Measurements from ENCODE around the gene TNFAIP8. TPM values are rescaled to one million over a fixed set of nuclear protein-coding genes. Genes with fewer than 3 reads are reported as not detected.

Gene TNFAIP8
- total and polyA plus RNA-seq, 10 of the 15 experiments (the other 5 are each of a cell fraction or from before 2014, with no cell fraction given): 124 to 324 (median 177) TPM

DNA sequence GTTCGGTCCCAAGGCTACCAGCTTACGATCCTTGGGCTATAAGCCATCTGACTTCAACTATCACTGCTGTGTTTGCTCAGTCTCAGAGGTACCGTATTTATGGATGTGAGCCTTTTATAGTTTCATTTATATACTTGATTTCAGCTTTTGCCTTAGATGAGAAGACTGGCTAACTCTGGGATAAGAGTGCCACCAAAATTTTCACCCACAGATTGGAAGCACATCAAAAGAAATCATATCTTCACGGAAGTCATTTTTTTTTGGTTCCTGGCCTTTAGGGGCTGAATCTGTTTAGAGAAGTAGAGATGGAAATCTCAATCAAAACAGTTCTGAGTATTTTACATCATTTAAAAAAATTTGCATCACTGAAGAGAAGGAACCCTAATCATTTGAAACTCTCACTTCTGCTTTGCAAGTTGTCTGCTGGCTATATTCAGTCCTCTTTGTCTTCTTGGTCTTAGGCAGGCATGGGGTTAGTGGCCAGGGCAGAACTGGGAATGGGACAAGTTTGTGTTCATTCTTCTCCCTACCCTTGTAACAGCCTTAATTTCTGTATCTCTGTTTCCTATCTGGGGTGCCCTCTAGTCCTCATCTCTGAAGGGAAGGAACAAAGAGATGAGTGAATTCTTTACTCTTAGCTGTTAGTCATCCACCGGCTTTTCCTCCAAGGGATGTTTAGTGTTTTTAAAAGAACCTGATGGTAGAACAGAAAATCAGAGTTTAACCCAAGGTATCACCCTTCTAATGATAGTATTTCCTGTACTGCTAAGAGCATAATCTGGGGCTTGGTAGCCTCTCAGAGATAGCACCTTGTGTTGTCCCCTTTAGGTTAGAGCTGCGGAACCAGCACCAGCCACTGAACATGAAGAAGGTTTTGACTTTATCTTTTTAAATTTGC lies 14.1 kb upstream of the TNFAIP8 start (continued):
- TF ChIP-seq, protein P1, sequence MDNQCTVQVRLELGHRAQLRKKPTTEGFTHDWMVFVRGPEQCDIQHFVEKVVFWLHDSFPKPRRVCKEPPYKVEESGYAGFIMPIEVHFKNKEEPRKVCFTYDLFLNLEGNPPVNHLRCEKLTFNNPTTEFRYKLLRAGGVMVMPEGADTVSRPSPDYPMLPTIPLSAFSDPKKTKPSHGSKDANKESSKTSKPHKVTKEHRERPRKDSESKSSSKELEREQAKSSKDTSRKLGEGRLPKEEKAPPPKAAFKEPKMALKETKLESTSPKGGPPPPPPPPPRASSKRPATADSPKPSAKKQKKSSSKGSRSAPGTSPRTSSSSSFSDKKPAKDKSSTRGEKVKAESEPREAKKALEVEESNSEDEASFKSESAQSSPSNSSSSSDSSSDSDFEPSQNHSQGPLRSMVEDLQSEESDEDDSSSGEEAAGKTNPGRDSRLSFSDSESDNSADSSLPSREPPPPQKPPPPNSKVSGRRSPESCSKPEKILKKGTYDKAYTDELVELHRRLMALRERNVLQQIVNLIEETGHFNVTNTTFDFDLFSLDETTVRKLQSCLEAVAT (IDR thresholded peaks at IDR 0.05): peak; percentile 76; the same call in 1 of the 2 replicates
- TF ChIP-seq POLR2A (IDR thresholded peaks at IDR 0.05; ENCODE audit: low read depth, low read length) (peak; percentile 64), WRNIP1 (IDR thresholded peaks at IDR 0.05; ENCODE audit: borderline replicate concordance, low read depth, low read length) (0 out of 2 replicates have a peak, but pooled peaks have one; percentile 15), STAT3 (IDR thresholded peaks at IDR 0.05; ENCODE audit: low read depth, low read length) (no peak), GATAD2B (conservative IDR thresholded peaks at IDR 0.05; ENCODE audit: low read depth) (peak; percentile 49; the same call in 1 of the 2 replicates), EED (IDR thresholded peaks at IDR 0.05; ENCODE audit: low read depth) (peak; percentile 83), CBX5 (IDR thresholded peaks at IDR 0.05; ENCODE audit: low read depth) (0 out of 2 replicates have a peak, but pooled peaks have one; percentile 13), STAT1 (conservative IDR thresholded peaks at IDR 0.05) (no peak), ETV6 (conservative IDR thresholded peaks at IDR 0.05 in 1 of 2, IDR thresholded peaks at IDR 0.05 in 1 of 2; ENCODE audit: borderline replicate concordance in 1 of 2, low read depth in 1 of 2) (peak in 1 of 2 experiments; percentile 46; a peak in 1 of 4 replicates), MXI1 (IDR thresholded peaks at IDR 0.05; ENCODE audit: low read depth, low read length) (peak; percentile 64; the same call in 1 of the 2 replicates)
- TF ChIP-seq, protein P2, sequence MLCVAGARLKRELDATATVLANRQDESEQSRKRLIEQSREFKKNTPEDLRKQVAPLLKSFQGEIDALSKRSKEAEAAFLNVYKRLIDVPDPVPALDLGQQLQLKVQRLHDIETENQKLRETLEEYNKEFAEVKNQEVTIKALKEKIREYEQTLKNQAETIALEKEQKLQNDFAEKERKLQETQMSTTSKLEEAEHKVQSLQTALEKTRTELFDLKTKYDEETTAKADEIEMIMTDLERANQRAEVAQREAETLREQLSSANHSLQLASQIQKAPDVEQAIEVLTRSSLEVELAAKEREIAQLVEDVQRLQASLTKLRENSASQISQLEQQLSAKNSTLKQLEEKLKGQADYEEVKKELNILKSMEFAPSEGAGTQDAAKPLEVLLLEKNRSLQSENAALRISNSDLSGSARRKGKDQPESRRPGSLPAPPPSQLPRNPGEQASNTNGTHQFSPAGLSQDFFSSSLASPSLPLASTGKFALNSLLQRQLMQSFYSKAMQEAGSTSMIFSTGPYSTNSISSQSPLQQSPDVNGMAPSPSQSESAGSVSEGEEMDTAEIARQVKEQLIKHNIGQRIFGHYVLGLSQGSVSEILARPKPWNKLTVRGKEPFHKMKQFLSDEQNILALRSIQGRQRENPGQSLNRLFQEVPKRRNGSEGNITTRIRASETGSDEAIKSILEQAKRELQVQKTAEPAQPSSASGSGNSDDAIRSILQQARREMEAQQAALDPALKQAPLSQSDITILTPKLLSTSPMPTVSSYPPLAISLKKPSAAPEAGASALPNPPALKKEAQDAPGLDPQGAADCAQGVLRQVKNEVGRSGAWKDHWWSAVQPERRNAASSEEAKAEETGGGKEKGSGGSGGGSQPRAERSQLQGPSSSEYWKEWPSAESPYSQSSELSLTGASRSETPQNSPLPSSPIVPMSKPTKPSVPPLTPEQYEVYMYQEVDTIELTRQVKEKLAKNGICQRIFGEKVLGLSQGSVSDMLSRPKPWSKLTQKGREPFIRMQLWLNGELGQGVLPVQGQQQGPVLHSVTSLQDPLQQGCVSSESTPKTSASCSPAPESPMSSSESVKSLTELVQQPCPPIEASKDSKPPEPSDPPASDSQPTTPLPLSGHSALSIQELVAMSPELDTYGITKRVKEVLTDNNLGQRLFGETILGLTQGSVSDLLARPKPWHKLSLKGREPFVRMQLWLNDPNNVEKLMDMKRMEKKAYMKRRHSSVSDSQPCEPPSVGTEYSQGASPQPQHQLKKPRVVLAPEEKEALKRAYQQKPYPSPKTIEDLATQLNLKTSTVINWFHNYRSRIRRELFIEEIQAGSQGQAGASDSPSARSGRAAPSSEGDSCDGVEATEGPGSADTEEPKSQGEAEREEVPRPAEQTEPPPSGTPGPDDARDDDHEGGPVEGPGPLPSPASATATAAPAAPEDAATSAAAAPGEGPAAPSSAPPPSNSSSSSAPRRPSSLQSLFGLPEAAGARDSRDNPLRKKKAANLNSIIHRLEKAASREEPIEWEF (IDR thresholded peaks at IDR 0.05; ENCODE audit: insufficient replicate concordance, low read depth, low read length): peak; percentile 13

Data from GM12878 (cell line).